Right lobe of liver (tissue), 4 donors: ENCODE results near the gene S100A10.

ENCODE experiments used
- POLR2A ChIP-seq: fragments of 450-650 bp; IDR thresholded peaks from one replicate; pipeline ENCODE4 v1.6.1; 2017; ENCODE audit warnings: antibody characterized with exemption, mild to moderate bottlenecking
- TF ChIP-seq, protein P1 (sequence below), 4 donors: fragments of 200-600 bp in 3 of 4; fragments of 450-650 bp in 1 of 4; IDR thresholded peaks; one replicate each; pipeline versions ENCODE4 v1.5.1 to v1.8.0; 2016 to 2022; ENCODE audit warnings: antibody characterized with exemption in 4 of 4, mild to moderate bottlenecking in 2 of 4
- donor health status: DM: no; HTN: no; CAD: no.
- donor health status: DM: no; HTN: no; CAD: no.
- donor health status: DM: no; HTN: yes; CAD: no.

DNA sequence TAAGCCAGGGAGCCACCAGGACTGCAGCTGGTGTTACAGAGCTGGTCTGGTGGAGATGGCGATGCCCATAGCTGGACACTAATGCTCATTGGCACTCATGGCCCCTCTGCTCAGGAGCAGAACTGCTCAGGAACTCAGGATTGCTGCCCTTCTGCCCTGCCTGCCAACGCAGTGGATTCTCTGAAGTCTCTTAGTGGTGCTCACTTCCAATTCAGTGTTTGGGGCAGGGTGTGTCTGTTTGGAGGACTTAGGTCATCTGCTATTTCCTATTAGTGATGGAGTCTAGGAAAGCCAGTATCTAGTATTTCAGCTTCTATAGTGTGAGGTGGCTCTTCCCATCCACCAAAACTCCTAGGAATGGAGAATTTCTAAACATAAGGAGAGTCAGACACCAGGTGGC lies 29.1 kb downstream of the S100A10 start:
- TF ChIP-seq, protein P1, sequence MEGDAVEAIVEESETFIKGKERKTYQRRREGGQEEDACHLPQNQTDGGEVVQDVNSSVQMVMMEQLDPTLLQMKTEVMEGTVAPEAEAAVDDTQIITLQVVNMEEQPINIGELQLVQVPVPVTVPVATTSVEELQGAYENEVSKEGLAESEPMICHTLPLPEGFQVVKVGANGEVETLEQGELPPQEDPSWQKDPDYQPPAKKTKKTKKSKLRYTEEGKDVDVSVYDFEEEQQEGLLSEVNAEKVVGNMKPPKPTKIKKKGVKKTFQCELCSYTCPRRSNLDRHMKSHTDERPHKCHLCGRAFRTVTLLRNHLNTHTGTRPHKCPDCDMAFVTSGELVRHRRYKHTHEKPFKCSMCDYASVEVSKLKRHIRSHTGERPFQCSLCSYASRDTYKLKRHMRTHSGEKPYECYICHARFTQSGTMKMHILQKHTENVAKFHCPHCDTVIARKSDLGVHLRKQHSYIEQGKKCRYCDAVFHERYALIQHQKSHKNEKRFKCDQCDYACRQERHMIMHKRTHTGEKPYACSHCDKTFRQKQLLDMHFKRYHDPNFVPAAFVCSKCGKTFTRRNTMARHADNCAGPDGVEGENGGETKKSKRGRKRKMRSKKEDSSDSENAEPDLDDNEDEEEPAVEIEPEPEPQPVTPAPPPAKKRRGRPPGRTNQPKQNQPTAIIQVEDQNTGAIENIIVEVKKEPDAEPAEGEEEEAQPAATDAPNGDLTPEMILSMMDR (IDR thresholded peaks at IDR 0.05) = no peak
- TF ChIP-seq POLR2A = no peak
